Epithelial cell of proximal tubule (primary cell): ENCODE data around the gene RNPEPL1. TPM values are rescaled to one million over a fixed set of nuclear protein-coding genes. Genes with fewer than 3 reads are reported as not detected.

Experiments used
- DNase-seq: peaks from one replicate; pipeline ENCODE4 v3.0.0-alpha.2; 2011; ENCODE audit warnings: low read depth
- H3K4me3 ChIP-seq: 2 replicates; pipeline ENCODE4 v1.5.1; 2011; ENCODE audit warnings: low read depth, mild to moderate bottlenecking, low read length
- CTCF ChIP-seq: conservative IDR thresholded peaks from 2 replicates; pipeline ENCODE4 v1.5.1; 2012; ENCODE audit warnings: low read depth, mild to moderate bottlenecking, low read length
- total RNA-seq: library from RNA; depleted of rRNA; stranded (reverse); fragments of >200 nt; gene quantifications from 2 replicates; pipeline ENCODE4 v1.2.3, GENCODE V29; 2015

RNPEPL1 gene
- total RNA-seq, 1 donor from 2014 or later = 53.4 TPM

DNA sequence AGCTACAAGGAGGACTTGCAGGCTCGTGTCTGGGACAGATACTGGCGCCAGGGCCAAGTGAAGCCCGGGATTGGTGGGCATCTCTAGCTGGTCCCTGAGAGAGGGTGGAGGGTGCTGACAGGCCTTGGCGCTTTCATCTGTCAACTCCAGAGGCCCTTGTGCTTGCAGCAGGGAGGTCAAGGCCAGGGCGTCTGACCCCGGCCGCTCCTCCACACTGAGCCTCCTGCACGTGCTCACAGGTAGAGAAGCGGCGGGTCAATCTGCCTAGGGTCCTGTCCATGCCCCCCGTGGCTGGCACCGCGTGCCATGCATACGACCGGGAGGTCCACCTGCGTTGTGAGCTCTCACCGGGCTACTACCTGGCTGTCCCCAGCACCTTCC is 27.8 kb downstream of the RNPEPL1 start:
- DNase-seq = no peak
- H3K4me3 ChIP-seq = no peak overlapping the region
- TF ChIP-seq CTCF = no peak

DNA sequence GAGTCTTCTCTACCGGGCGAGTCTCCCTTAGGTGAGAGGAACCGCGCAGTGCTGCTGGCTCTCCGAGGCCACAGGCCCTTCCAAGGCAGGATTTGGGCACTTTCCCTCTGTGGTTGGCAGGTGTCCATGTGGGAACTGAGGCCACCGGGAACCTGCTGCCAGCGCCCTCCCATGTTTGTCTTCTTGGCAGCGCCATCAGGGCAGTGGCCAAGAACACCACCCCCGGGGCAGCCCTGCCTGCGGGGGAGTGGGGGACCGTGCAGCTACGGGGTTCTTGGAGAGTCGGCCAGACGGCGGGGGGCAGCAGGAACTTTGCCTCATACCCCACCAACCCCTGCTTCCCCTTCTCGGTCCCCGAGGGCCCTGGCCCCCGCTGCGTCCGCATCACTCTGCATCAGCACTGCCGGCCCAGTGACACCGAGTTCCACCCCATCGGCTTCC is 28.2 kb downstream of the RNPEPL1 start:
- no peak for TF ChIP-seq CTCF
- H3K4me3 ChIP-seq = no peak overlapping the region
- DNase-seq = no peak

DNA sequence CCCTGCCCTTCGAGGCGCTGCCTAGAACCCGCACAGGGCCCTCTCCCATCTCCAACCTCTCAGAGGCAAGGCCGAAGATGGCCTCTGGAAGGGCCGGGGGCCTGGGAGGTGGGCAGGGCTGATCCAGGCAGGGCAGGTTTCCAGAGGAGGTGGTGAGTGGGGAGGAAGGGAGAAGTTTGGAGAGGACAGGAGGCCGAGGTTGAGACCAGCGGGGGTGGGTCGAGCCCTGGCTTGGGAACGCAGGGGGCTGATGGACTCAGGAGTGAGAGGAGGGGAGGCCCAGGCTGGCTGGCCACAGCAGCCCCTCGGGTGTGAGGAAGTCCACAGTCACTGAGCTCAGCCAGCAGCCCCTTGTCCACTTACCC is 28.8 kb downstream of the RNPEPL1 start:
- no peak overlapping the region for H3K4me3 ChIP-seq
- no peak for TF ChIP-seq CTCF
- DNase-seq = no peak

DNA sequence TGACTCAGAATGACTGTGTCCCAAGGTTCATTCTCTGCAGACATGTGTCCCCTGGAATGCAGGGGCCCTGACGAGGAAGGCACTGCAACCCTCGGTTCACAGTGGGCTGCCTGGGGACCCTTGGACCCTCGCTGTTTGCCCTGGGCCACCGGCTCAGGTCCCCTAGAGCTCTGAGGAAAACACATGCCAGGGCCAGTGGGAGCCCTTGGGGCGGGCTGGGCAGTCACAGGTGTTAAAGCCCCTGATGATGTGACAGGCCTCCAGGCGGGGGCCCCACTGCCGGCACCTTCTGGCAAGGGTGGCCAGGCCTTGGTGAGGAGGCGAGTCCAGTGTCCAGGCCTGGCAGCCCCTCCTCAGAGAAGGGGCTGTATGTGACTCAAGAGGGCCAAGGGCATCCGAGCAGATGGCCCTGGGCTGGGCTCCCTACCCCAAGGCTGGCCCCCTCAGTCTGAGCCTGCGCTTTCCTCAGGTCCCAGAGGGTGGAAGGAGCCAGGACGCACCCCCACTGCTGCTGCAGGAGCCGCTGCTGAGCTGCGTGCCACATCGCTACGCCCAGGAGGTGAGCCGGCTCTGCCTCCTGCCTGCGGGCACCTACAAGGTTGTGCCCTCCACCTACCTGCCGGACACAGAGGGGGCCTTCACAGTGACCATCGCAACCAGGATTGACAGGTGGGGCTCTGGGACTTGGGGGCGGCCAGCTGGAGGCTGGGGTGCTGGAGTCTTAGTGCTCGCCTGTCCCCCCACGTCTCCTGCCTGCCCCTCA is 29.3 kb downstream of the RNPEPL1 start:
- H3K4me3 ChIP-seq = no peak overlapping the region
- no peak for DNase-seq

DNA sequence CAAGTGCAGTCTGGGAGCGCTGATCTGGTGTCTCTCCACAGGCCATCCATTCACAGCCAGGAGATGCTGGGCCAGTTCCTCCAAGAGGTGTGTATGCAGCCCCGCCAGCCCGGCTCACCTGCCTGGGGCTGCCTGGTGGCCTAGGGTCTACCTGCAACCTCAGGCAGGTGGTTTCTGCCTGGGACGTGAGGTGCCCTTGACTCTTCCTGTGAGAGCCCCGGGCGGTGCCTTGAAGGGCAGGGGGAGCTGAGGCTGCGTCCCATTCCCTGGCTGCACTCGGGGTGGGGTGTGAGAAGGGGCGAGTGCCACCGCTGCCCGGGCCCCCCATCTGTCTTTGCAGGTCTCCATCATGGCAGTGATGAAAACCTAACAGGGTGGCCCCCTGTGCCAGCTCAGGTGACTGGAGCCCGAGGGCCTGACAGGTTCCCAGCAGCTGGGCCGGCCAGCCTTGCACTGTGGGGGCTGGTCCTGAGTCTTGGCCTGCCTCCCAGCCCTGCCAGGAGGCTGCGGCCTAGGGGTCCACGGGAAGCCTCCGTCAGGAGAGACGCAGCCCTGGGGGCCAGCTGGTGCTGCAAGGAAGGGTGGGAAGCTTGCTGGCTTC is 30.1 kb downstream of the RNPEPL1 start:
- no peak for DNase-seq
- H3K4me3 ChIP-seq = no peak overlapping the region
- TF ChIP-seq CTCF = no peak

More for the DNA sequence above, 29.3 kb downstream of the RNPEPL1 start:
- TF ChIP-seq CTCF = no peak

DNA sequence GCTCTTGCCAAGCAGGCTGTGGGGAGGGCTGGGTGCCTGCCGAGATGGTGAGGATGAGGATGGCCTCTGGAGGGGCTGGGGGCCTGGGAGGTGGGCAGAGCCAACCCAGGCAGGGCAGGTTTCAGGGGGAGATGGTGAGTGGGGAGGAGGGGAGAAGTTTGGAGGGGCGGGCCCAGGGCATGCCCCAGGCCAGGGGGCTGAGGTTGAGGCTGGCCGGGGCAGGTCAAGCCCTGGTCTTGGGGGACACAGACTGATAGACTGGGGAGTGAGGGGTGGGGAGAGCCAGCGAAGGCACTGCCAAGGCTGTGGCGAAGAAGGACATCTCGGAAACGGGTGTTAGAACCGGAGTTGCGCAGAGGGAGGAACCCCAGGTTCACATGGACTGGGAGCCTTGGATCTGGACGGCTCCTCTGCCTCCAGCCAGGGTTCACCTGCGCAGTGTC is 30.9 kb downstream of the RNPEPL1 start:
- no peak overlapping the region for H3K4me3 ChIP-seq
- DNase-seq = no peak
- no peak for TF ChIP-seq CTCF
